Panc1 (cell line): ENCODE data around the gene HIGD2A. TPM values are rescaled to one million over a fixed set of nuclear protein-coding genes. Genes with fewer than 3 reads are reported as not detected.
A peak's percentile ranks its signal among the peaks of the same experiment; 100 is the strongest.

Source experiments
- ATAC-seq: fragments of 200-7000 bp; cut with Tn5 transposase; 2 replicates; pipeline ENCODE4 v1.9.1; 2020; ENCODE audit warnings: mild to moderate bottlenecking, moderate library complexity
- BruUV-seq: library from RNA; stranded (reverse); fragments of 400-500 nt; replicated peaks from 2 replicates; lab custom pipeline; 2021; lab: Mats Ljungman, UMichigan
- CTCF ChIA-PET: fragments of 300-600 bp; sonication (Branson Sonifier 250); formaldehyde crosslinking; loops from one replicate; lab custom pipeline; 2022; ENCODE audit warnings: antibody characterized with exemption; lab: Charles Lee
- POLR2A ChIA-PET: fragments of 300-600 bp; sonication (Branson Sonifier 250); formaldehyde crosslinking; loops from one replicate; lab custom pipeline; 2022; ENCODE audit warnings: antibody characterized with exemption; lab: Charles Lee
- DNase-seq: peaks from one replicate; pipeline ENCODE4 v3.0.0-alpha.2; 2010; ENCODE audit warnings: low read depth, low spot score
- H3K27ac ChIP-seq: 2 replicates; pipeline ENCODE4 v1.5.1; 2011; ENCODE audit warnings: mild to moderate bottlenecking, low read length, inconsistent platforms
- H3K27me3 ChIP-seq: fragments of 200-500 bp; sonication (Bioruptor generic); 2 replicates; pipeline ENCODE4 v1.6.0; 2014; ENCODE audit warnings: low read length, inconsistent platforms; ENCODE audit not compliant: control insufficient read depth, insufficient read depth
- H3K36me3 ChIP-seq: fragments of 200-500 bp; sonication (Bioruptor generic); 2 replicates; pipeline ENCODE4 v1.5.1; 2014; ENCODE audit warnings: inconsistent platforms, mild to moderate bottlenecking, low read length, moderate library complexity; ENCODE audit not compliant: control insufficient read depth, insufficient read depth
- H3K4me1 ChIP-seq: 2 replicates; pipeline ENCODE4 v1.5.1; 2011; ENCODE audit warnings: inconsistent platforms, mild to moderate bottlenecking, low read length, moderate library complexity; ENCODE audit not compliant: control insufficient read depth, insufficient read depth
- H3K4me3 ChIP-seq, 2 experiments: 2 replicates each; pipeline ENCODE4 v1.5.1; 2011 to 2012; ENCODE audit warnings: low read depth in 2 of 2, low read length in 2 of 2, mild to moderate bottlenecking in 2 of 2, inconsistent platforms in 1 of 2, moderate library complexity in 1 of 2
- H3K9me3 ChIP-seq: fragments of 200-500 bp; sonication (Bioruptor generic); 2 replicates; pipeline ENCODE4 v1.5.1; 2014; ENCODE audit warnings: low read depth, mild to moderate bottlenecking, inconsistent platforms, low read length, moderate library complexity; ENCODE audit not compliant: control insufficient read depth, insufficient read depth
- POLR2AphosphoS5 ChIP-seq: IDR thresholded peaks from 2 replicates; pipeline ENCODE4 v1.6.1; 2012; ENCODE audit warnings: mild to moderate bottlenecking, low read depth, low read length, moderate library complexity
- SIN3A ChIP-seq: IDR thresholded peaks from 2 replicates; pipeline ENCODE4 v1.6.1; 2012; ENCODE audit warnings: low read depth, mild to moderate bottlenecking, low read length, moderate library complexity, borderline replicate concordance; ENCODE audit not compliant: insufficient read depth
- TCF7L2 ChIP-seq: IDR thresholded peaks from 2 replicates; pipeline ENCODE4 v1.6.1; 2011; ENCODE audit warnings: mild to moderate bottlenecking, low read depth, low read length, inconsistent platforms
- in situ Hi-C: cut with HindIII; loops from 2 replicates; pipeline ENCODE4 v1.10.0; 2016; ENCODE audit warnings: low sequenced_read_pairs, low pct_unique_long_range_greater_than_20kb
- intact Hi-C: fragments of 100-400 bp; cut with micrococcal nuclease; formaldehyde crosslinking; loops from one replicate; pipeline ENCODE4 v1.10.0; 2022; ENCODE audit not compliant: unreplicated experiment
- total RNA-seq: library from RNA; stranded (reverse); gene quantifications from one replicate; pipeline ENCODE4 v1.2.1, GENCODE V29; 2021; ENCODE audit not compliant: unreplicated experiment
- TF ChIP-seq, protein P1 (sequence below), 2 experiments: IDR thresholded peaks; 2 replicates each; pipeline ENCODE4 v1.6.1; 2011 to 2012; ENCODE audit warnings: low read depth in 2 of 2, control low read depth in 1 of 2, low read length in 1 of 2, mild to moderate bottlenecking in 1 of 2, moderate library complexity in 1 of 2; ENCODE audit not compliant: insufficient read depth in 1 of 2
- TF ChIP-seq, protein P2 (sequence below): fragments of 450-650 bp; IDR thresholded peaks from 2 replicates; pipeline ENCODE4 v1.5.1; 2017; ENCODE audit warnings: mild to moderate bottlenecking

The HIGD2A gene
- total RNA-seq, 1 experiment from 2014 or later, result 162 TPM

- ChIA-PET CTCF (no interaction called here), POLR2A (no interaction called here)
- no peak for TF ChIP-seq SIN3A
- TF ChIP-seq, protein P1, sequence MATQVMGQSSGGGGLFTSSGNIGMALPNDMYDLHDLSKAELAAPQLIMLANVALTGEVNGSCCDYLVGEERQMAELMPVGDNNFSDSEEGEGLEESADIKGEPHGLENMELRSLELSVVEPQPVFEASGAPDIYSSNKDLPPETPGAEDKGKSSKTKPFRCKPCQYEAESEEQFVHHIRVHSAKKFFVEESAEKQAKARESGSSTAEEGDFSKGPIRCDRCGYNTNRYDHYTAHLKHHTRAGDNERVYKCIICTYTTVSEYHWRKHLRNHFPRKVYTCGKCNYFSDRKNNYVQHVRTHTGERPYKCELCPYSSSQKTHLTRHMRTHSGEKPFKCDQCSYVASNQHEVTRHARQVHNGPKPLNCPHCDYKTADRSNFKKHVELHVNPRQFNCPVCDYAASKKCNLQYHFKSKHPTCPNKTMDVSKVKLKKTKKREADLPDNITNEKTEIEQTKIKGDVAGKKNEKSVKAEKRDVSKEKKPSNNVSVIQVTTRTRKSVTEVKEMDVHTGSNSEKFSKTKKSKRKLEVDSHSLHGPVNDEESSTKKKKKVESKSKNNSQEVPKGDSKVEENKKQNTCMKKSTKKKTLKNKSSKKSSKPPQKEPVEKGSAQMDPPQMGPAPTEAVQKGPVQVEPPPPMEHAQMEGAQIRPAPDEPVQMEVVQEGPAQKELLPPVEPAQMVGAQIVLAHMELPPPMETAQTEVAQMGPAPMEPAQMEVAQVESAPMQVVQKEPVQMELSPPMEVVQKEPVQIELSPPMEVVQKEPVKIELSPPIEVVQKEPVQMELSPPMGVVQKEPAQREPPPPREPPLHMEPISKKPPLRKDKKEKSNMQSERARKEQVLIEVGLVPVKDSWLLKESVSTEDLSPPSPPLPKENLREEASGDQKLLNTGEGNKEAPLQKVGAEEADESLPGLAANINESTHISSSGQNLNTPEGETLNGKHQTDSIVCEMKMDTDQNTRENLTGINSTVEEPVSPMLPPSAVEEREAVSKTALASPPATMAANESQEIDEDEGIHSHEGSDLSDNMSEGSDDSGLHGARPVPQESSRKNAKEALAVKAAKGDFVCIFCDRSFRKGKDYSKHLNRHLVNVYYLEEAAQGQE (IDR thresholded peaks at IDR 0.05; ENCODE audit: insufficient read depth in 1 of 2, low read depth in 2 of 2, low read length in 1 of 2), result no peak
- TF ChIP-seq TCF7L2, result no peak
- TF ChIP-seq, protein P2, sequence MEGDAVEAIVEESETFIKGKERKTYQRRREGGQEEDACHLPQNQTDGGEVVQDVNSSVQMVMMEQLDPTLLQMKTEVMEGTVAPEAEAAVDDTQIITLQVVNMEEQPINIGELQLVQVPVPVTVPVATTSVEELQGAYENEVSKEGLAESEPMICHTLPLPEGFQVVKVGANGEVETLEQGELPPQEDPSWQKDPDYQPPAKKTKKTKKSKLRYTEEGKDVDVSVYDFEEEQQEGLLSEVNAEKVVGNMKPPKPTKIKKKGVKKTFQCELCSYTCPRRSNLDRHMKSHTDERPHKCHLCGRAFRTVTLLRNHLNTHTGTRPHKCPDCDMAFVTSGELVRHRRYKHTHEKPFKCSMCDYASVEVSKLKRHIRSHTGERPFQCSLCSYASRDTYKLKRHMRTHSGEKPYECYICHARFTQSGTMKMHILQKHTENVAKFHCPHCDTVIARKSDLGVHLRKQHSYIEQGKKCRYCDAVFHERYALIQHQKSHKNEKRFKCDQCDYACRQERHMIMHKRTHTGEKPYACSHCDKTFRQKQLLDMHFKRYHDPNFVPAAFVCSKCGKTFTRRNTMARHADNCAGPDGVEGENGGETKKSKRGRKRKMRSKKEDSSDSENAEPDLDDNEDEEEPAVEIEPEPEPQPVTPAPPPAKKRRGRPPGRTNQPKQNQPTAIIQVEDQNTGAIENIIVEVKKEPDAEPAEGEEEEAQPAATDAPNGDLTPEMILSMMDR, result no peak
- TF ChIP-seq POLR2AphosphoS5, result no peak
- ATAC-seq (no peak), DNase-seq (no peak)
- H3K27ac ChIP-seq, result peak overlapping the region; percentile 39; the same call in 1 of the 2 replicates
- BruUV-seq, result TSS peak; percentile 45
- peak overlapping the region in 1 of 2 experiments; percentile 99; a peak in 1 of 4 replicates for H3K4me3 ChIP-seq
- H3K9me3 ChIP-seq, result no peaks in the 10 kb centered on the region
- no peaks in the 10 kb centered on the region for H3K27me3 ChIP-seq
- peaks cover 13% of the 10 kb centered on the region for H3K36me3 ChIP-seq
- intact Hi-C loops, result no loop called here
- peaks cover 13% of the 10 kb centered on the region for H3K4me1 ChIP-seq
- in situ Hi-C loops, result no loop called here
Observed at GRCh38 chr5:176359658-176360057, 28.9 kb upstream of the HIGD2A start.

GRCh38 chr5:176360894-176361436, 27.6 kb upstream of the HIGD2A start:
- no peaks in the 10 kb centered on the region for H3K27me3 ChIP-seq
- CTCF ChIA-PET, result no interaction called here
- TSS peak; percentile 79 for BruUV-seq
- H3K36me3 ChIP-seq, result peaks cover 6% of the 10 kb centered on the region
- peaks cover 13% of the 10 kb centered on the region for H3K4me1 ChIP-seq
- TF ChIP-seq, protein P1 (IDR thresholded peaks at IDR 0.05; ENCODE audit: insufficient read depth in 1 of 2, low read depth in 2 of 2, low read length in 1 of 2), result no peak
- TF ChIP-seq POLR2AphosphoS5 (no peak), SIN3A (no peak), TCF7L2 (no peak)
- TF ChIP-seq, protein P2, result no peak
- intact Hi-C loops (no loop called here), in situ Hi-C loops (no loop called here)
- H3K9me3 ChIP-seq, result no peaks in the 10 kb centered on the region
- POLR2A ChIA-PET, result no interaction called here
- DNase-seq (no peak), ATAC-seq (peak; percentile 33)
- peak overlapping the region; percentile 93 for H3K27ac ChIP-seq
- H3K4me3 ChIP-seq, result peak overlapping the region; percentile 93 to 99
